HepG2 (cell line): ENCODE data around the gene DHRS1. TPM values are rescaled to one million over a fixed set of nuclear protein-coding genes. Genes with fewer than 3 reads are reported as not detected.

Source experiments
- AHR ChIP-seq: IDR thresholded peaks from 2 replicates; pipeline ENCODE4 v1.6.1; 2018; ENCODE audit warnings: missing genetic modification reagents, missing compliant biosample characterization
- MTA3 ChIP-seq: sonication (generic); formaldehyde crosslinking; IDR thresholded peaks from 2 replicates; pipeline ENCODE4 v1.4.0; 2020; ENCODE audit warnings: missing genetic modification reagents
- POGZ ChIP-seq: sonication (generic); formaldehyde crosslinking; IDR thresholded peaks from 2 replicates; pipeline ENCODE4 v1.4.0; 2020; ENCODE audit warnings: mild to moderate bottlenecking, missing genetic modification reagents
- PRPF4 ChIP-seq: fragments of 200-400 bp; formaldehyde crosslinking; IDR thresholded peaks from 2 replicates; pipeline ENCODE4 v1.6.1; 2016; ENCODE audit warnings: low read length, low read depth; ENCODE audit not compliant: poor library complexity, severe bottlenecking
- RARA ChIP-seq: IDR thresholded peaks from 2 replicates; pipeline ENCODE4 v1.6.1; 2016; ENCODE audit warnings: missing genetic modification reagents, missing compliant biosample characterization
- REXO4 ChIP-seq: sonication (generic); formaldehyde crosslinking; IDR thresholded peaks from 2 replicates; pipeline ENCODE4 v1.8.0; 2022; ENCODE audit warnings: missing genetic modification reagents, mild to moderate bottlenecking, borderline replicate concordance
- SPEN ChIP-seq: sonication (generic); formaldehyde crosslinking; IDR thresholded peaks from 2 replicates; pipeline ENCODE4 v1.5.1; 2020; ENCODE audit warnings: low read depth, mild to moderate bottlenecking, missing genetic modification reagents
- ZBTB38 ChIP-seq: sonication (generic); formaldehyde crosslinking; IDR thresholded peaks from 2 replicates; pipeline ENCODE4 v1.5.1; 2020; ENCODE audit warnings: mild to moderate bottlenecking, missing genetic modification reagents
- ZBTB39 ChIP-seq: sonication (generic); formaldehyde crosslinking; IDR thresholded peaks from 2 replicates; pipeline ENCODE4 v1.5.0; 2020; ENCODE audit warnings: missing genetic modification reagents
- ZBTB8A ChIP-seq: sonication (generic); formaldehyde crosslinking; IDR thresholded peaks from 2 replicates; pipeline ENCODE4 v1.4.0; 2020; ENCODE audit warnings: mild to moderate bottlenecking, low read depth, missing genetic modification reagents, borderline replicate concordance
- ZFP41 ChIP-seq: sonication (generic); formaldehyde crosslinking; IDR thresholded peaks from 2 replicates; pipeline ENCODE4 v1.4.0; 2020; ENCODE audit warnings: mild to moderate bottlenecking, missing genetic modification reagents, borderline replicate concordance
- ZFX ChIP-seq: sonication (generic); formaldehyde crosslinking; IDR thresholded peaks from 2 replicates; pipeline ENCODE4 v1.4.0; 2020; ENCODE audit warnings: mild to moderate bottlenecking, low read depth, missing genetic modification reagents, moderate library complexity
- ZNF224 ChIP-seq: sonication (generic); formaldehyde crosslinking; IDR thresholded peaks from 2 replicates; pipeline ENCODE4 v1.5.0; 2020; ENCODE audit warnings: mild to moderate bottlenecking, missing genetic modification reagents
- ZNF24 ChIP-seq: fragments of 450-650 bp; IDR thresholded peaks from 2 replicates; pipeline ENCODE4 v1.6.1; 2017; ENCODE audit warnings: antibody characterized with exemption, mild to moderate bottlenecking
- ZNF251 ChIP-seq: sonication (generic); formaldehyde crosslinking; IDR thresholded peaks from 2 replicates; pipeline ENCODE4 v1.9.0; 2021; ENCODE audit warnings: mild to moderate bottlenecking, missing genetic modification reagents
- ZNF451 ChIP-seq: sonication (generic); formaldehyde crosslinking; IDR thresholded peaks from 2 replicates; pipeline ENCODE4 v1.5.0; 2020; ENCODE audit warnings: mild to moderate bottlenecking, missing genetic modification reagents
- ZNF577 ChIP-seq: sonication (generic); formaldehyde crosslinking; IDR thresholded peaks from 2 replicates; pipeline ENCODE4 v1.4.0; 2020; ENCODE audit warnings: mild to moderate bottlenecking, low read depth, missing genetic modification reagents, borderline replicate concordance
- ZNF644 ChIP-seq: IDR thresholded peaks from 2 replicates; pipeline ENCODE4 v1.6.1; 2016; ENCODE audit warnings: low read depth
- ZNF674 ChIP-seq: sonication (generic); formaldehyde crosslinking; IDR thresholded peaks from 2 replicates; pipeline ENCODE4 v1.5.0; 2020; ENCODE audit warnings: low read depth, mild to moderate bottlenecking, missing genetic modification reagents
- ZNF770 ChIP-seq: sonication (generic); formaldehyde crosslinking; IDR thresholded peaks from 2 replicates; pipeline ENCODE4 v1.5.0; 2020; ENCODE audit warnings: mild to moderate bottlenecking, missing genetic modification reagents
- polyA plus RNA-seq, 8 experiments: library from polyadenylated mRNA; depleted of rRNA in 3 of 8; stranded (reverse) in 7 of 8; unstranded in 1 of 8; fragments of >200 nt; fragmentation: Illumina TruSeq in 4 of 8; extraction: Trizol in 4 of 8; gene quantifications; 2 replicates each; pipeline versions ENCODE4 v1.2.1 to v1.2.3, GENCODE V29; 2011 to 2016; ENCODE audit warnings: low read depth in 4 of 8, missing spikeins in 1 of 8, mixed read lengths in 1 of 8; ENCODE audit not compliant: insufficient read depth in 1 of 8
- total RNA-seq, 5 experiments: library from RNA; depleted of rRNA; stranded (reverse); fragments of >200 nt; fragmentation: Illumina TruSeq; extraction: Trizol; gene quantifications; 2 replicates each; pipeline ENCODE4 v1.2.3, GENCODE V29; 2016; ENCODE audit warnings: low read depth in 1 of 5

The DHRS1 gene
- total and polyA plus RNA-seq, 2 of the 13 experiments (the other 11 are each of a cell fraction or from before 2014, with no cell fraction given) = 49.8 to 60.8 TPM

GRCh38 chr14:24241829-24242443, 57.6 kb downstream of the DHRS1 start (continued):
- peak; percentile 18 for TF ChIP-seq ZBTB39 (CRISPR knock-in tag)
- TF ChIP-seq SPEN = no peak; the same call in 1 of the 2 replicates
- TF ChIP-seq MTA3 = no peak
- no peak for TF ChIP-seq ZNF451 (CRISPR knock-in tag)
- TF ChIP-seq ZFP41 = no peak
- TF ChIP-seq ZNF224 (CRISPR knock-in tag) = no peak
- TF ChIP-seq AHR (CRISPR knock-in tag) = peak; percentile 33
- TF ChIP-seq ZNF577 (CRISPR knock-in tag) = no peak
- TF ChIP-seq ZNF674 (CRISPR knock-in tag) = peak; percentile 59
- no peak for TF ChIP-seq ZNF770 (CRISPR knock-in tag)
- 0 out of 2 replicates have a peak, but pooled peaks have one; percentile 6 for TF ChIP-seq ZNF24
- TF ChIP-seq ZNF644 (CRISPR knock-in tag) = 0 out of 2 replicates have a peak, but pooled peaks have one; percentile 7
- peak; percentile 84 for TF ChIP-seq ZFX (CRISPR knock-in tag)
- no peak for TF ChIP-seq ZNF251 (CRISPR knock-in tag)
- no peak for TF ChIP-seq POGZ (CRISPR knock-in tag)
- TF ChIP-seq RARA (CRISPR knock-in tag) = no peak; the same call in 1 of the 2 replicates
- TF ChIP-seq REXO4 (CRISPR knock-in tag) = no peak
- TF ChIP-seq PRPF4 = no peak
- no peak; the same call in 1 of the 2 replicates for TF ChIP-seq ZBTB38 (CRISPR knock-in tag)
- TF ChIP-seq ZBTB8A (CRISPR knock-in tag) = no peak; the same call in 1 of the 2 replicates
